A172 (cell line): ENCODE data around the gene HORMAD2. TPM values are rescaled to one million over a fixed set of nuclear protein-coding genes. Genes with fewer than 3 reads are reported as not detected.

ENCODE experiments used
- DNase-seq: peaks from one replicate; pipeline ENCODE4 v3.0.0-alpha.2; 2015; ENCODE audit warnings: low spot score
- total RNA-seq: library from RNA; depleted of rRNA; stranded (reverse); fragments of >200 nt; shearing (Covaris generic); gene quantifications from 2 replicates; pipeline ENCODE4 v1.2.3, GENCODE V29; 2014; rRNA removed

HORMAD2 gene, protein sequence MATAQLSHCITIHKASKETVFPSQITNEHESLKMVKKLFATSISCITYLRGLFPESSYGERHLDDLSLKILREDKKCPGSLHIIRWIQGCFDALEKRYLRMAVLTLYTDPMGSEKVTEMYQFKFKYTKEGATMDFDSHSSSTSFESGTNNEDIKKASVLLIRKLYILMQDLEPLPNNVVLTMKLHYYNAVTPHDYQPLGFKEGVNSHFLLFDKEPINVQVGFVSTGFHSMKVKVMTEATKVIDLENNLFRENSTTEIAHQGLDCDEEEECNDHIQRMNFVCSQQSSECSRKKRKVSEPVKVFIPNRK
- total RNA-seq, result not detected in 2 replicates

DNA sequence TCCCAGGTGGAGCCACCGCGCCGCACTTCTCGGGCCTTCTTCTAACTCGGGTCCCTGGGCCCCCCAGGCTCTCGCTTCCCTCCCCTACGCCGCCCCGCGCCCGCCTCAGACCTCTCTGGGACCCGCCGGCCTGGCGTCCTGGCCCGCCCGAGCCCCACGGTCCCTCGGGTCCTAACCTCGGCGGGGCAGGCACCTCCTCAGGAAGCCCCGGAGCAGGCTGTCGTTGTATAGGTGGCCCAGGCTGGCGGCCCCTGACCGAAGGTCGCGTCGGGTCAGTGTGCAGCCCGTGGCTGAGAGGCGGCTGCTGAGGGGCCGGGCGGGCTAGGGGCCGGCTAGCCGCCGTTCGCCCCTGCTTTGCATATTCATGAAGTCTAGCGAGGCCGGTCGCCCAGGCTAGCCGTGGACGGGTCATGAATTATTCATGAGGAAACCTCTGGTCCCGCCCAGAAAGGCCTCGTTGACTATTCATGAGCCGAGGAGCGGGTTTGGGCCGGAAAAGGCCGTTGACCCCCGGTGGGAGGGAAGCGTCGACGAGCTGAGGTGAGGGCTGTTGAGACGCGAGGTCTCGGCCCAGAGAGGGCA is at the start of gene HORMAD2:
Gene HORMAD2 (plus strand): TSS at position 513 of the 582 bp plus-strand sequence. CDS start 13,489 bp downstream, outside the sequence.
- no peak for DNase-seq

DNA sequence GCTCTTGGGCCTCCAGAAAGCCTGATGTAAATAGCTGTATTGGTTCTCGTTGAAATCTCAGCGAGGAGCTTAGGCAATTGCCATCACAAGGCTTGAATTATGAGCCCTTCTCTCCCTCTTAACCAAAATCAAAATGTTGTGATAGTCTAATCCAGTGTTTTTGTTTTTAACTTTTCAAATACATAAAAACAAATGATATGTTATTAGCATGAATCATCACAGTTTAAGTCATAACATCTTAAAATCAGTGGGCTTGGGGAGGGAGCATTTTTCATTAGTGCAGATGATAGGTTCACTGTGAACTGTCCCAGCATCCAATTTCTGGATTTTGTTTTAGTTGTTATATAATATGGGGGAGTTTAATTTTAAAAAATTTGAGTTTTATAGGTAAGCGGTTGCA is 48.9 kb upstream of the HORMAD2 start:
- DNase-seq, result no peak

DNA sequence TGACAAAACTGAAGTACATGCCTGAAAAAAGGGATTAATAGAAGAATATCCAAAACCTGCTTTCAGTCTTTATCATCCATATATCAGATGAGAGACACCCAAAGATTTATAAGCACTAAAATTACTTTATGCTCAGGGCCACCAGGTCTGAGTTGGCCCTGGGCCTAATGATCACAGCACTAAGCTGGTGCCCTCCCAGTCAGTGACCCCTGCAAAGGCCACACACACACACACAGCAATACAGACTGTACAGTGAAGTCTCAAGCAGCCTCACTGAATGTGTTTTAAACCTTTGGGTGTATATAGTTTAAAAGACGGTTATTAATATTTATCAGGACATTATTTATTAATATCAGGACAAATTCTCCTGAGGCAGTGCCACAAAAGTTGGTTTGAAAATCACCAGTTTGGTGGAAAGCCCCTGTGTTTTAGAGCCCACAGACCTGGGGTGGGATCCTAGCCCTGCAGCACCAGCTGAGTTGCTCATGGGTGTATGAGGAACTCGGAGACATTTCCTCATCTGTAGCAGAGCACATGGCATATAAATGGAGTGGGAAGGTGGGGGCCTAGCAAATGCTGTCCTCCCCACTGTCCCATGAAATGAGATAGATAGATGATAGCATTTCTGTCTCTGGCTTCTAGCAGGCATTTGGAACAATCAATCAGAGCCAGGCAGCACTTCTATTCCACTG is 48.4 kb upstream of the HORMAD2 start:
- no peak for DNase-seq

DNA sequence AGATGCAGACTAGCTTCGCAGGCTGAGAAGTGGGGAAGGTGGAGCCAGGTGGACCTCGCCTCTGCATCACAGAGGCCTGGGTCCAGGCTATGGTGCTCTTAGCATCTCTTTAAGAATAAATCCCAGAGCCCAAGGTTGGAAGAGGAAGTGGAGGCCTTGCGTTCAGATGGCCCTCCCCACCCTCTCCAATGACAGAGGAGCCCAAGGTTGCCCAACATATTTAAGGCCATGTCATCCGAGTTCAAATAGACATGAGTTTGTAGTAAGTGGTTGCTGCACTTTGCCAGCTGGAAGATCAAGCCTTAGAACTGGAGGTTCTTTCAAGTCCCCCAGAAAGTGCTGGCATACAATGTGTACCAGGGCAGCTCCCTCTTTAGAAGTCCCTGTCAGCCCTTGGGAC is 47.1 kb upstream of the HORMAD2 start:
- no peak for DNase-seq

DNA sequence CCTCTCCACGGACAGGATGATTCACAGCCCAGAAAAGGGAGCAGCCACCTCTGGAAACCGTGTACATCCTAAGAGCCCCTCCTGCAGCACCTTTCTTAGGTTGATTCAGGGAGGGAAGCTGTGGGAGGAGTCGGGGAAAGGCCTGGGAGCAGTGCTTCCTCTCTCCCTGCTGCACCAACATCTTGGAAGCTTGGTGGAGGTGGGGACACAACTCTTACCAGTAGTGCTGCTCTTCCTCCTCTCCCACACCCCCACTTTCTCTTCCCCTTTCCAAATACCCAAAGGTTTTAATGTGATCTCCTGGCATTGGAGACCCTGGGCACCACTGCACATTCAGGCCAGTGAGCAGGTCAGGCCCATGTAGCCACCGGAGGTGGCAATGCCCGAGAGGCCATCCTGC is 46.4 kb upstream of the HORMAD2 start:
- DNase-seq, result no peak

DNA sequence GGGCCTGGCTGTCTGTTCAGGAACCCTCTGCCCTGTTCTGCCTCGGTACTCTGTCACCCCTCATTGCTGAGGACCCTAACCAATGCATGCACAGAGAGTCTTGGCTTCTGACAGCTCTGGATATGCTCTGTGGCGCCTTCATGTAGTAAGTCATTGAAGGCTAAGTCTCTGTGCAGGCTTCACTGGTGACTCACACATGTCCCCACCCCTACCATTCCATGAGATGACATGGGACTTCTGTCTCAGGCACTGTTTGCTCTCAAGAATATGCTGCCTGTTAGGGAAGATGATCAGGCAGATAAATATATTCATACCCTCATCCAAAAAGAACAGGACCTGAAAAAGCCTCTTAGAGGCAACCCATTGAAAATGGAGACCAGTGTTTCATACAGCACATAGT is 43.6 kb upstream of the HORMAD2 start:
- DNase-seq, result no peak

DNA sequence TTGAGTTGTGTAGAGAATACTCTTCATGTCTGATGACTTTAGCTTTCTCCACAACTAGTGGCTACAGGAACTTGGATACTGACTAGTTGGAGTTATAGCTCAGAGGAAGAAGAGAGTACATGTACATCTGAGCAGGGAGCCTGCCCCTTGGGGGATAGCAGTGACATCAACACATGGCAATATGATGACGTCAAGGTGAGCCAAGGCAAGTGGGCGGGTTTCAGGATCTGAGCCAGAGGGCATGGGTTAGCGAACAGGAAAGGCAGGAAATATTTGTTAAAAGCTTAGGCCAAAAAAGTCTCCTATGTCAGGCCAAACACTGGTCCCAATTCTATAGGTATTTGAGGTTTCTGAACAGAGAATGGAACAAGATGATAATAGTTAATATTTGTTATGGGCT is 42.0 kb upstream of the HORMAD2 start:
- no peak for DNase-seq

DNA sequence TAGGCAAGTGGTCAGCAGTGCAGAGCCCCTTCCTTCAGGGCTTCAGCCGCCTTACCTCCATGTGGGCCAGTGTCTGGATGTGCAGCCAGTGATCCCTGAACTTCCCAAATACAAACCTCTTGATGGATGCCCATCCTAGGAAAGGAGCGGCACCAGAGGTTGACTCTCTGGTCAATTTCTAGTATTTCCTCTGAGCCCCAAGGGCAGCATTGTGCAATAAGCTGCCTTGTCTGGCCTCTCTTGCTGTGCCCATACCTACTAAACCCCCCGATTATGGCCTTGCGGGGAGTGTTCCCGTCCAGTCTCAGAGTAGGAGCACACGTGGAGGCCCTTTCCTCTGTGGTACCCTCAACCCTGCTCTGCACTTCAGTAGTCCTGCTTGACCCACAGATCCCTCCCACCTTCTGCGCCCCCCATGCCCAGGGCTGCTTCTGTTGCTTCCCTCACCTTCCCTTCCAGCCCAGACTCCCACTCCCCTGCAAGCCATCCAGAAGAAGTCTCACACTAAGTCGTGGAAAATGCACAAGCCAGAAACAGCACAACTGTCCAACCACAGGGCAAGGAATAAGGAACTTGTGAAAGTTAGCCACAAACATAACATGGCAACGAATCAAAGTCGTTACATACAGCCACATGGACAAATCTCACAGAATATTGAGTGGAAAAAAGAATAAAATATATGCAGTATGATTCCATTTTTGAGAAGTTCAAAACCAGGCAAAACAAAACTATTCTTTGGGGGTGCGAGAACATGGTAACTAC is 39.6 kb upstream of the HORMAD2 start:
- no peak for DNase-seq

DNA sequence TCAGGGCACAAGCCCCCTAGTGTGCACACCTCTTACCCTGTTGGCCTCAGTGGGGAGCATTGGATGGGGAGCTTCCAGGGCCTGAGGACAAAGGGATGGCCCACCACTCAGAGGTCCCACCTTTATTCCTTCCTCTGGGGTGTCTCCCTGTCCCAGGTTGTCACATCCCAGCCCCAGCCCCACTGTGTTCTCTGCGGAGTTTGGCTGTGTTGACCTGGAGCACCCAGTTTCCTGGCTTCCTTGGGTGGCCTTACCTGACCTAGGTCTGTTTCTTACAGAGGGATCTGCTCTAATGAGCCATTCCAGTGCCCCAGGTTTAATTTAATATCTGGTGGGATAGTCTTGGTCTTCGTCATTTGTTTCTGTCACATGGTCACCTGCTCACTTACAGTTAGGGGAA is 38.8 kb upstream of the HORMAD2 start:
- no peak for DNase-seq

DNA sequence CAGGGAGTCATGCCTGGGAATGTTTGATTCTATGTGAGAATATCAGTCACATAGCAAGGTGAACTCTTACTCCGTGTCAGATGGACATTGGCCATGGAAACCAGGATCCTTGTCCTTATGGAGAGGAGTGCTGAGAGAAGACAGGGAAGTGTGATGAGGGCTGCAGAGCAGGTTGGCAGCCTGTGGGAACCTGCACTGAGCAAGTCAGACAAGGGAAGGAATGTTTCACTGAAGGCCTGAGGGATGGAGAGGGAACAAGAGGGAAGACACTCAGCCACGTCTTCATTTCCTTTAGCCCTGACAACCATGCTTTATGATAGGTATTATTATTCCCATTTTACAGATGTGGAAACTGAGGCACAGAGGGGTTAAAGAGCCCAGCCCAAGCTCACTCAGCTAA is 38.4 kb upstream of the HORMAD2 start:
- DNase-seq, result no peak

DNA sequence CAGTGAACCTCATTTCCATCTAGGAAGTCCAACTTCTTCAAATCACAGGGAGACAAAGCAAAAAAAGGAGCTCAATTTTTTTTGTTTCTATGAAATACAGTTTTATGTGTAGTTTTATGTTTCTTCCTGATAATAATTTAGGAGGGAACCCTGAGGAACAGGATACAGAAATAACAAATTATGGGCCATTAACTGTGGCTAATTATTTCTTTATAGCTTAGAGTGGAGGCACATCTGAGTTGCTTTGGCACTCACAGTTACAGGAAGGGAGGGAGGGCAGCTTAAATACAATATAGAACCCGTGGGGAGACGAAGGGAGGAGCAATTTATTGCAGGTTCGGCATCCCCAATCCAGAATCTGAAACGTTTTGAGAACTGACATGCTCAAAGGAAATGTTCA is 37.1 kb upstream of the HORMAD2 start:
- no peak for DNase-seq

DNA sequence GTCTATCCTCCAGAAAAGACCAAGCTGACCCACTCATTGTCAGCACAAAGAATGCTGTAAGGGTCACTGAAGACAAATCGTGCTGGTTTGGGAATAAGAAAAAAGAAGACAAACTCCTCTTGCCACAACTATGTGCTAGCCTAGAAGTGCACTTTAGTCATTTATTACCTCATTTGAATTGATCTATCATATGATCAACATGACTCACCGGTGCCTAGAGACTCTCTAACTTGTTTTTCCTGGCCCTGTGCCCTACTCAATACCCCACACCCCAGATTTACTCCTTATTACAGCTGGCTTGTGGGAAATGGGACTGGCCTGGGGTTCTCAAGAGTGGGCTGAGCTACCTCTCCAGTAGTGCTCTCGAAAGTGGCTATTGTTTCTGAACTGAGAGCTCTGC is 35.9 kb upstream of the HORMAD2 start:
- peak; percentile 46 for DNase-seq

DNA sequence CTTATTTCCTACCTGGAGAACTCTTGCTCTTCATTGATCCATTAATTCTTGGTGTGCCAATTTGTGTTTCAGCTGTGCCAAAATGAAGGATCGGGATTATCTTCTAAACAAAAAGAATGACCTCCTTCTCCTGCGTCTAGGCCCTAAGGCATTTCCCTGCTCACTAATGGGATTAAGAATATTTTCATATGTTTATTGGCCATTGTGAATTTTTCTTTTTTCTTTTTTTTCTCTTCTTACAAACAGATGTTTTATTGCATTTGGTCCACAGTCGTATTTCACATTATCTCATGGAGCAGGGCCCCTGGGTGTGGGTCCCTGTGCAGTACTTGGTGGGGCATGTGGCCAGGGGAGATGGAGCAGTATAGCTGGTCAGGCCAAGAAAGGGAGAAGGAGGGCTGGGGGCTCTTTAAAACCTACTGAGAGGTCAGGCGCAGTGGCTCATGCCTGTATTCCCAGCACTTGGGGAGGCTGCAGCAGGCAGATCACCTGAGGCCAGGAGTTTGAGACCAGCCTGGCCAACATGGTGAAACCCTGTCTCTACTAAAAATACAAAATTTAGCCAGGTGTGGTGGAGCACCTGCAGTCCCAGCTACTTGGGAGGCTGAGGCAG is 35.3 kb upstream of the HORMAD2 start:
- DNase-seq, result no peak

DNA sequence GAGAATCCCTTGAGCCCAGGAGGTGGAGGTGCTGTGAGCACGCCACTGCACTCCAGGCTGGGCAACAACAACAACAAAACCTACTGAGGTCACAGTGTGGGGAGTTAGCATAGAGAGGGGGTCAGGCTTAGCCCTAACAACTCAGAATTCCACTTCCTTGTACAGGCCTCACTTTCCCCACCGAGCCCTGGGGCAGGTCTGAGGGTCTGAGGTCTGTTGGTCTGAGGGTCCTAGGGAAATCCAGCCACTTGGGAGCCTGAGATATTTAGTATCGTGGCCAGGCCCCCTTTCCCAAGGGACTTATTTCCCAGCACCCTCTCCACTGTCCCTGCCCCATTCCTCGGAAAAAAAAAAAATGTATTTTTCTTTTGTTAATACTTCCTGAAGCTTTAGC is 34.8 kb upstream of the HORMAD2 start:
- no peak for DNase-seq

DNA sequence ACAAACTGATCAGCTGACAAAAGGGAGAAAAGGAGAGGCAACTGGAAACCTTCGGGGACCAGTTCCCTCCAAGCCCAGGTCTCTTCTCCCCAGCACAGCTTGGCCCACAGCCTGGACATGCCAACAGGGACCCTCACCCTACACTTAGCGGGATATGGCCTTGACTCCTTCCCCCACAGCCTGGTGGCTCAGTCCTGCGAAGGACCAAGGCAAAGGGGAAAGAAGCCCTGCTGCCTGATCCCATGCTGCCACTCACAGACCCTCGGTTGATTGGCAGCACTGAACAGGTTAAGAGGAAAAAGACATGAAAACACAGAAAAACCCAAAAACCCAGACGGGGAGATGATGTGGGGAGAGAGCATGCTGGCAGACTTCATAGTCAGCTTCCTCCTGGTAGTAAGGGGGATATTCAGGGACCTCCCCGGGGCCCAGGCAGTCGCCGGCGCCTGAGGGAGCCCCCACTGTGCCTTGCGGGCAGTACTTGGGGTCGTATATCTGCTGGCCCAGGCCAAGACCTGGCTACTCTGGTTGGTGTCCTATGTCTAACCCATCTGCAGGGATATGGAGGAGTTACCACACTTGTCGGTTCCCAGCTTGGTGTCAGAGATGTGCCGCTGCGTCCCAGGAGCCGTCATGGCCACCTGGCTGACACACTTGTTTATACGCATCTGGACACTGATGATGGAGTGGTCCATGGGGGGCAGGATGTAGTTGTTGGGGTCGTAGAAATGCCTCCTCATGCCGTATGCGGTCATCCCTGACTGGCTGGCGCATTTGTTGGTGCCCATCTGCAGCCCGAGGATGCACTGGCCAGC is 34.2 kb upstream of the HORMAD2 start:
- DNase-seq, result no peak

DNA sequence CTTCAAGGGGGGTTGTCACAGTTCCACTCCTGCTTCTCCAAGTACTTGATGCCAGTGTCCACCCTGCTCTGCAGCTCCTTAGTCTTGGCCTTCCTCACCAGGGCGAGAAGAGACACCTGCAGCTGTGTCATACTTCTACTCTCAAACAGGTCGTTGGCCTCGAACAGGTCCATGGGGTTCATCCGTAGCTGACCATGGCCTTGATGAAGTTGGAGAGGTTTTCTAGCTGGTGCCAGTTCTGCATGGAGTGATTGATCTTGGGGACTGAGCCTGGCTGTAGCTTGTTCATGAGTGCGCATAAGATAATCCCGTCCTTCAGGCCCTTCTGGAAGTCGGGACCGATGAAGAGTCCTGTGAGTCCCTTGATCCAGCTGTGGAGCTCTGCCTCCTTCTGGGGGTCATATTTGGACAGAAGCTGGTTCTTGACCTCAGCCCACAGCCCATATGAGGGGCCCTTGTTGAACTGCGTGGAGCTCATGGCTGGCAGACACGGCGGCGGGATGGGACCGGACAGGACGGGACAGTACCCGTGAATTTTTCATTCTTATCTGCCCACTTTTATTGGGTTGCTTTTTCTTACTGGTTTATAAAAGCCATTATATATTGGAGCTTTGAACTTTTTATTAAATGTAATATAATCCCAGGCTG is 33.4 kb upstream of the HORMAD2 start:
- DNase-seq, result no peak

DNA sequence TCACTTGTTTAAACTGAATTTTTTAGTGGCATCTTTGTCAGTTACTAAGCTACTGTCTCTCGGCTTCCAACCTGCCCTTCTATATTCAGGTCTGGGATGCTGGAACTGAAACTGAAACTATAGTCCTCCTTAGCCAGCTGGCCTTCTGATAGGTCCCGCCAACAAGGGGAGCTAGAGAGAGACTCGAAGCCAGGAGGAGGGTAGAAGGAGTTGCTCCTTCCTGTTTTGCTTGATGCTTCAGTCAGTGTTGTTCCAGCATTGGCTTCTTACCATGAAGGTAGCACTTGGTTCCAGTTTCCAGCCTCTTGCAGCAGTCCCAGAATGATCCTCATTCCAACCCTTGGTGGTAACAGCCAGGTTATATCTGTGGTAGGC is 32.9 kb upstream of the HORMAD2 start:
- DNase-seq, result no peak

DNA sequence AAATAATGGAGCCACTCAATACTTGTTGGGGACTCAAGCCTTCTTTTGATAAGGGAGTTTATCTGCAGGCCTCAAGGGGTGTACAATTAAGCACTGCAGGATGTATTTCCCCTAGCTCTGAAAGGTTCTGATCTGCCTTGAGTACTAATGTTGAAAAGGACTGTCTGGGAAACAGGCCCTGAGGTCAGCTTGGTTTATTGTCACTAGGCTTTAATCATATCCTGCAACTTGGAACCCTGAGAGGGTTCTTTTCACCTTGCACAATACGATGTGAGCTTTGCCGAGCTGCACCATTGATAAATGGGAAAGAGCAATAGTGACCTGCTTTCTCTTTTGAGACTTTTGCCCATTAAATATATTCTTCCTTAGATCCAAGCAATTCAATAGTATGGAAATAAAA is 31.6 kb upstream of the HORMAD2 start:
- DNase-seq, result no peak

DNA sequence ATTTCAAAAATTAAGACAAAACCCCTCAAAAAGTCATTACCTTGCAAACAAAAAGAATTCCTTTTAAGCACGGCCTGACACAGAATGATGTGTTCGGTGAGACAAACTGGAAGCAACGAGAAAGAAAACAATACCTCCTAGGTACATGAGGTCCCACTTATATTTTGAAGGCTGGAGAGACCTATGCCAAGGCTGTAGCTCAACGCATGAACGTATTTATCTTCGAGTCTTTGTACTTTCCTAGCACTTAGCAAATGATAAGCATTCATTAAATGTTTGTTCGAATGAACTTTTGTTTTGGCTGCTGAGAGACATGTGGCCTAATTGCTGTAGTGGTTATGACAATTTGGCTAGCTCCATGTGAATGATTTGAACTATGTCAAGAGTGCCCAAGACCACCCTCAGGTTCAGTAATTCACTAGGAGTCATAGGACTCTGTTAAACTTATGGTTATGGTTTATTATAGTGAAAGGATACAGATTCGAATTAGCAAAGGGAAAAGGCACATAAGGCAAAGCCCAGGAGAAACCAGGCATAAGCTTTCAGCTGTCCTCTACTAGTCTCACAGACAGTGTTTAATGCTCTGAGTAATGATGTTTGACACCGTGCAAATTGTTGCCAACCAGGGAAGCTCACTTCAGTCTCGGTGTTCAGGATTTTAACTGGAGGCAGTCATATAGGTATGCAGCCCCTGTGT is 26.0 kb upstream of the HORMAD2 start:
- DNase-seq, result no peak

DNA sequence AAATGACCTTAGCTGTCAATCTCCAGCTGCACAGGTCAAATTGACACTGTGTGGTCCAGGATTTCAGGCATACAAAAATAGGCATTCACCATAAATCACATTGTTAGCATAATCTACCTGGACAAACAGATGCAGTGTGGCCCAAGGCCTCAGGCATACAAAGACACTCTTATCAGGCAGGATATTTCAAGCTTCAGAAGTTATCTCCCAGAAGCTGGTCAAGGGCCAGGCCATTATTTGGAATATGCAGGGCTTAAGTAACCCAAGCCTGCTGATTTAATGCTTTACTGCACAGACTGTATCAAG is 25.5 kb upstream of the HORMAD2 start:
- no peak for DNase-seq
